Measurements from ENCODE around the gene NR3C2. TPM values are rescaled to one million over a fixed set of nuclear protein-coding genes. Genes with fewer than 3 reads are reported as not detected.

Gene NR3C2
- total RNA-seq, 1 experiment from 2014 or later, result 0.26 TPM

DNA sequence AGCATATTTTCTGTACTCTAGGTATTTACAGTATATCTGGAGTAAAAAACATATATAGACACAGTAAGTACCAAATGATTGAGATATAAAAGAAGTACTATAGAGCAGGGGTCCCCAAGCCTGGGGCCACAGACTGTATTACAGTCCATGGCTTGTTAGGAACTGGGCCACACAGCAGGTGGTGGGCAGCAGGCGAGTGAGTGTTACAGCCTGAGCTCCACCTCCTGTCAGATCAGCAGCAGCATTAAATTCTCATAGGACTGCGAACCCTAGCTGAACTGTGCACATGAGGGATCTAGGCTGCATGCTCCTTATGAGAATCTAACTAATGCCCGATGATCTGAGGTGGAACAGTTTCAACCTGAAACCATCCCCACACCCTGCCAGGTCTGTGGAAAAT is 300.7 kb downstream of the NR3C2 start:
- no peak for DNase-seq (ENCODE audit: low read depth, low spot score)
- Histone ChIP-seq H3K36me3 (ENCODE audit: control insufficient read depth, insufficient read depth, low read length) (no peaks in the 10 kb centered on the region), H3K4me3 (ENCODE audit: low read depth in 2 of 2, low read length in 2 of 2) (no peak overlapping the region), H3K27me3 (ENCODE audit: control insufficient read depth, insufficient read depth, low read length) (no peaks in the 10 kb centered on the region), H3K4me1 (ENCODE audit: control insufficient read depth, insufficient read depth, low read length) (no peaks in the 10 kb centered on the region), H3K27ac (ENCODE audit: low read length) (no peak overlapping the region), H3K9me3 (ENCODE audit: control insufficient read depth, insufficient read depth, low read depth, low read length) (no peaks in the 10 kb centered on the region)
- in situ Hi-C loops (cut with HindIII; ENCODE audit: low pct_unique_long_range_greater_than_20kb, low sequenced_read_pairs) (no loop called here), intact Hi-C loops (cut with micrococcal nuclease; ENCODE audit: unreplicated experiment) (no loop called here)
- no TSS peak for BruUV-seq (replicated peaks)
- ChIA-PET CTCF (no interaction called here), POLR2A (no interaction called here)
- ATAC-seq, result no peak
- TF ChIP-seq, protein P1, sequence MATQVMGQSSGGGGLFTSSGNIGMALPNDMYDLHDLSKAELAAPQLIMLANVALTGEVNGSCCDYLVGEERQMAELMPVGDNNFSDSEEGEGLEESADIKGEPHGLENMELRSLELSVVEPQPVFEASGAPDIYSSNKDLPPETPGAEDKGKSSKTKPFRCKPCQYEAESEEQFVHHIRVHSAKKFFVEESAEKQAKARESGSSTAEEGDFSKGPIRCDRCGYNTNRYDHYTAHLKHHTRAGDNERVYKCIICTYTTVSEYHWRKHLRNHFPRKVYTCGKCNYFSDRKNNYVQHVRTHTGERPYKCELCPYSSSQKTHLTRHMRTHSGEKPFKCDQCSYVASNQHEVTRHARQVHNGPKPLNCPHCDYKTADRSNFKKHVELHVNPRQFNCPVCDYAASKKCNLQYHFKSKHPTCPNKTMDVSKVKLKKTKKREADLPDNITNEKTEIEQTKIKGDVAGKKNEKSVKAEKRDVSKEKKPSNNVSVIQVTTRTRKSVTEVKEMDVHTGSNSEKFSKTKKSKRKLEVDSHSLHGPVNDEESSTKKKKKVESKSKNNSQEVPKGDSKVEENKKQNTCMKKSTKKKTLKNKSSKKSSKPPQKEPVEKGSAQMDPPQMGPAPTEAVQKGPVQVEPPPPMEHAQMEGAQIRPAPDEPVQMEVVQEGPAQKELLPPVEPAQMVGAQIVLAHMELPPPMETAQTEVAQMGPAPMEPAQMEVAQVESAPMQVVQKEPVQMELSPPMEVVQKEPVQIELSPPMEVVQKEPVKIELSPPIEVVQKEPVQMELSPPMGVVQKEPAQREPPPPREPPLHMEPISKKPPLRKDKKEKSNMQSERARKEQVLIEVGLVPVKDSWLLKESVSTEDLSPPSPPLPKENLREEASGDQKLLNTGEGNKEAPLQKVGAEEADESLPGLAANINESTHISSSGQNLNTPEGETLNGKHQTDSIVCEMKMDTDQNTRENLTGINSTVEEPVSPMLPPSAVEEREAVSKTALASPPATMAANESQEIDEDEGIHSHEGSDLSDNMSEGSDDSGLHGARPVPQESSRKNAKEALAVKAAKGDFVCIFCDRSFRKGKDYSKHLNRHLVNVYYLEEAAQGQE (IDR thresholded peaks at IDR 0.05; ENCODE audit: insufficient read depth in 1 of 2, low read depth in 2 of 2, low read length in 1 of 2), result no peak
- TF ChIP-seq, protein P2, sequence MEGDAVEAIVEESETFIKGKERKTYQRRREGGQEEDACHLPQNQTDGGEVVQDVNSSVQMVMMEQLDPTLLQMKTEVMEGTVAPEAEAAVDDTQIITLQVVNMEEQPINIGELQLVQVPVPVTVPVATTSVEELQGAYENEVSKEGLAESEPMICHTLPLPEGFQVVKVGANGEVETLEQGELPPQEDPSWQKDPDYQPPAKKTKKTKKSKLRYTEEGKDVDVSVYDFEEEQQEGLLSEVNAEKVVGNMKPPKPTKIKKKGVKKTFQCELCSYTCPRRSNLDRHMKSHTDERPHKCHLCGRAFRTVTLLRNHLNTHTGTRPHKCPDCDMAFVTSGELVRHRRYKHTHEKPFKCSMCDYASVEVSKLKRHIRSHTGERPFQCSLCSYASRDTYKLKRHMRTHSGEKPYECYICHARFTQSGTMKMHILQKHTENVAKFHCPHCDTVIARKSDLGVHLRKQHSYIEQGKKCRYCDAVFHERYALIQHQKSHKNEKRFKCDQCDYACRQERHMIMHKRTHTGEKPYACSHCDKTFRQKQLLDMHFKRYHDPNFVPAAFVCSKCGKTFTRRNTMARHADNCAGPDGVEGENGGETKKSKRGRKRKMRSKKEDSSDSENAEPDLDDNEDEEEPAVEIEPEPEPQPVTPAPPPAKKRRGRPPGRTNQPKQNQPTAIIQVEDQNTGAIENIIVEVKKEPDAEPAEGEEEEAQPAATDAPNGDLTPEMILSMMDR (IDR thresholded peaks at IDR 0.05), result no peak
- TF ChIP-seq POLR2AphosphoS5 (IDR thresholded peaks at IDR 0.05; ENCODE audit: low read depth, low read length), result no peak
- no peak for TF ChIP-seq SIN3A (IDR thresholded peaks at IDR 0.05; ENCODE audit: borderline replicate concordance, insufficient read depth, low read depth, low read length)
- no peak for TF ChIP-seq TCF7L2 (IDR thresholded peaks at IDR 0.05; ENCODE audit: low read depth, low read length)

DNA sequence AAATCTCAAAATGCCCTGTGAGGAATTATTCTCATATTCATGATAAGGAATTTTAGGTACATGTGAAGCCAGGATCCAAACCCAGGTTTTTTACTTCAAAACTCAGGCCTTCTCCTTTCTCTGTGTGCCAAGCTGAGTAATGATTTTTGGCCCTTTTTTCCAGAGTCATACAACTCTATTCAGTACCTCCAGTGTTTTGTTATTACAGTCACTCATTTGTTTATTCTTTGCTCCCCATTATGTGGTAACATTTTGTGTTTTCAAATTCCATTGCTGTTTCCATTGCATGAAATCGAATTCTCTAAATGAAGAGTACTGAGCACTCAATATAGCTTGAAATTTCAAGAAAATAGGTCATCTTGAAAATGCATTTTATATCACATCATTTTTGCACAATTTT is 315.4 kb downstream of the NR3C2 start:
- CTCF ChIA-PET, result no interaction called here

More for the DNA sequence above, 315.4 kb downstream of the NR3C2 start:
- Histone ChIP-seq H3K9me3 (ENCODE audit: control insufficient read depth, insufficient read depth, low read depth, low read length) (0 out of 2 replicates have a peak, but pooled peaks cover 3% of the 10 kb centered on the region), H3K27ac (ENCODE audit: low read length) (no peak overlapping the region), H3K4me3 (ENCODE audit: low read depth in 2 of 2, low read length in 2 of 2) (no peak overlapping the region), H3K4me1 (ENCODE audit: control insufficient read depth, insufficient read depth, low read length) (no peaks in the 10 kb centered on the region), H3K36me3 (ENCODE audit: control insufficient read depth, insufficient read depth, low read length) (no peaks in the 10 kb centered on the region), H3K27me3 (ENCODE audit: control insufficient read depth, insufficient read depth, low read length) (no peaks in the 10 kb centered on the region)
- no peak for ATAC-seq
- in situ Hi-C loops (cut with HindIII; ENCODE audit: low pct_unique_long_range_greater_than_20kb, low sequenced_read_pairs) (no loop called here), intact Hi-C loops (cut with micrococcal nuclease; ENCODE audit: unreplicated experiment) (no loop called here)
- BruUV-seq (replicated peaks), result no TSS peak
- POLR2A ChIA-PET, result no interaction called here
- TF ChIP-seq, protein P2 (IDR thresholded peaks at IDR 0.05), result no peak
- TF ChIP-seq TCF7L2 (IDR thresholded peaks at IDR 0.05; ENCODE audit: low read depth, low read length) (no peak), SIN3A (IDR thresholded peaks at IDR 0.05; ENCODE audit: borderline replicate concordance, insufficient read depth, low read depth, low read length) (no peak), POLR2AphosphoS5 (IDR thresholded peaks at IDR 0.05; ENCODE audit: low read depth, low read length) (no peak)
- TF ChIP-seq, protein P1 (IDR thresholded peaks at IDR 0.05; ENCODE audit: insufficient read depth in 1 of 2, low read depth in 2 of 2, low read length in 1 of 2), result no peak
- DNase-seq (ENCODE audit: low read depth, low spot score), result no peak

Data from Panc1 (cell line).